ENCODE results near the gene MAD1L1.

The MAD1L1 gene

GRCh38 chr7:2158331-2159175 lies 74.2 kb downstream of the MAD1L1 start:
- DNase-seq (ENCODE audit: low read depth, low spot score), result no peak

- peak; percentile 92 for DNase-seq (ENCODE audit: low read depth, low spot score)
Observed at GRCh38 chr7:2157473-2158279, 75.1 kb downstream of the MAD1L1 start.

- DNase-seq (ENCODE audit: low read depth, low spot score), result no peak
Observed at GRCh38 chr7:2156756-2157472, 75.8 kb downstream of the MAD1L1 start.

- no peak for DNase-seq (ENCODE audit: low read depth, low spot score)
Observed at GRCh38 chr7:2154831-2155230, 77.9 kb downstream of the MAD1L1 start.

GRCh38 chr7:2154121-2154520 lies 78.6 kb downstream of the MAD1L1 start:
- no peak for DNase-seq (ENCODE audit: low read depth, low spot score)

GRCh38 chr7:2152646-2153045 lies 80.1 kb downstream of the MAD1L1 start:
- DNase-seq (ENCODE audit: low read depth, low spot score), result no peak

- DNase-seq (ENCODE audit: low read depth, low spot score), result no peak
Observed at GRCh38 chr7:2151801-2152612, 80.7 kb downstream of the MAD1L1 start.

- DNase-seq (ENCODE audit: low read depth, low spot score), result no peak
Observed at GRCh38 chr7:2151237-2151636, 81.5 kb downstream of the MAD1L1 start.

- DNase-seq (ENCODE audit: low read depth, low spot score), result no peak
Observed at GRCh38 chr7:2150445-2150815, 82.3 kb downstream of the MAD1L1 start.

GRCh38 chr7:2149672-2150444 lies 82.9 kb downstream of the MAD1L1 start:
- DNase-seq (ENCODE audit: low read depth, low spot score), result no peak

GRCh38 chr7:2148814-2149213 lies 83.9 kb downstream of the MAD1L1 start:
- no peak for DNase-seq (ENCODE audit: low read depth, low spot score)

- DNase-seq (ENCODE audit: low read depth, low spot score), result no peak
Observed at GRCh38 chr7:2148189-2148588, 84.6 kb downstream of the MAD1L1 start.

- no peak for DNase-seq (ENCODE audit: low read depth, low spot score)
Observed at GRCh38 chr7:2146676-2147472, 85.9 kb downstream of the MAD1L1 start.

GRCh38 chr7:2145835-2146580 lies 86.7 kb downstream of the MAD1L1 start:
- no peak for DNase-seq (ENCODE audit: low read depth, low spot score)

- DNase-seq (ENCODE audit: low read depth, low spot score), result no peak
Observed at GRCh38 chr7:2144926-2145325, 87.8 kb downstream of the MAD1L1 start.

GRCh38 chr7:2143981-2144595 lies 88.7 kb downstream of the MAD1L1 start:
- no peak for DNase-seq (ENCODE audit: low read depth, low spot score)

GRCh38 chr7:2143450-2143849 lies 89.3 kb downstream of the MAD1L1 start:
- DNase-seq (ENCODE audit: low read depth, low spot score), result no peak

- no peak for DNase-seq (ENCODE audit: low read depth, low spot score)
Observed at GRCh38 chr7:2142386-2142785, 90.4 kb downstream of the MAD1L1 start.

GRCh38 chr7:2141651-2142050 lies 91.1 kb downstream of the MAD1L1 start:
- no peak for DNase-seq (ENCODE audit: low read depth, low spot score)
